Type B pancreatic cell (in vitro differentiated cells): Measurements from ENCODE around the gene MAN2B2. TPM values are rescaled to one million over a fixed set of nuclear protein-coding genes. Genes with fewer than 3 reads are reported as not detected.

Experiments used
- DNase-seq: peaks from one replicate; pipeline ENCODE4 v3.0.0; 2021; ENCODE audit warnings: mixed read lengths; ENCODE audit not compliant: unreplicated experiment; ENCODE audit errors: extremely low spot score
- H3K27ac Mint-ChIP-seq: 2 replicates; pipeline ENCODE4 v1.8.0; 2021; ENCODE audit warnings: mild to moderate bottlenecking, mixed read lengths
- H3K27me3 Mint-ChIP-seq: 2 replicates; pipeline ENCODE4 v1.8.0; 2021; ENCODE audit warnings: mixed read lengths
- H3K36me3 Mint-ChIP-seq: 2 replicates; pipeline ENCODE4 v1.8.0; 2021; ENCODE audit warnings: mixed read lengths
- H3K4me1 Mint-ChIP-seq: one replicate; pipeline ENCODE4 v1.8.0; 2021; ENCODE audit warnings: mixed read lengths; ENCODE audit not compliant: unreplicated experiment
- H3K4me3 Mint-ChIP-seq: 2 replicates; pipeline ENCODE4 v1.8.0; 2021; ENCODE audit warnings: mild to moderate bottlenecking, mixed read lengths
- H3K9me3 Mint-ChIP-seq: 2 replicates; pipeline ENCODE4 v1.8.0; 2021; ENCODE audit warnings: mixed read lengths
- total RNA-seq: library from RNA; stranded (reverse); gene quantifications from 2 replicates; pipeline ENCODE4 v1.2.1, GENCODE V29; 2021; ENCODE audit warnings: low replicate concordance
- TF ChIP-seq, protein P1 (sequence below): fragments of 200-600 bp; sonication (generic); conservative IDR thresholded peaks from 2 replicates; pipeline ENCODE4 v1.5.0; 2021; ENCODE audit warnings: antibody characterized with exemption, mild to moderate bottlenecking

Gene MAN2B2
- total RNA-seq, 1 donor from 2014 or later = 17.4 TPM

DNA sequence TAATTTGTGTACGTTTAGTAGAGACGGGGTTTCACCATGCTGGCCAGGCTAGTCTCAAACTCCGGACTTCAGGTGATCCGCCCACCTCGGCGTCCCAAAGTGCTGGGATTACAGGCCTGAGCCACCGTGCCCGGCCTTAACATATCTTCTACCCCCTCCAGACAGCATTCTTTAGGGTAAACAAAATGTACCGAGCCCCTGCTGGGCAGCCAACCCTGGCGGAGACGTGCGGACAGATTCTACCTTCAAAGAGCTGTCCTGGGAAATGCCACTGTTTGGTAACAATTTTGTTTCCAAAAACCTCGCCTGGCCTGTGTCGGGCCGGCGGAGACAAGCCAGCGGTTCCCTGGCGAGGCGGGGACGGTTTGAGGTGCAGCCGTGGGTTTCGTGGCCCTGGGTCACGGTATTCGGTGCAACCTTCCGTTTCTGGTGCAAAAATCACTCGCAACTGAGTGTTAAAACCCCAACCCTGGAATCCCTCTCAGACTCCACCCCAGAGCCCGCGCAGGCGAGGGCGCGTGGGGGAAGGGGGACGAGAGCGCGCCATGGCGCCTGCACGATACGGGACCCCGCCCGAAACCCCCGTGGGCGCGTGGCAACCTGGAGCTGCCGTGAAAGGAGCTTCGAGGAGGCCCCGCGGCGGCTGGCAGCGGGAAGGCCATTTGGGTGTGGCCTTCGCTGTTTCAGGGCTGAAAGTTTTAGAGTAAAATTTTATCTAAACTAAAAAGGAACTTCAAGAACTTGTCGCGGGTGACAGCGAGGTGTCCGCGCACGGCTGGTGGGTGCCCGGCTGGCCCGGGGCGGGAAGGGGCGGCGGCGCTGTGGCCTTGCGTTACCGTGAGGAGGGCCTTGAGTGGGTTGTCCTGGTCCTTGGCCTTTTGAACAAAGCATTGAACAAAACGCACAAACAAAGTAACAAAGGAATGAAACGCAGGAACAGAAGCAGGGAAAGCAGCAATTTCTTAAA lies 82.5 kb downstream of the MAN2B2 start:
- Mint-ChIP-seq H3K27ac (no peak overlapping the region), H3K4me1 (no peaks in the 10 kb centered on the region), H3K27me3 (peaks cover 18% of the 10 kb centered on the region), H3K4me3 (no peak overlapping the region), H3K9me3 (no peaks in the 10 kb centered on the region), H3K36me3 (no peaks in the 10 kb centered on the region)
- TF ChIP-seq, protein P1, sequence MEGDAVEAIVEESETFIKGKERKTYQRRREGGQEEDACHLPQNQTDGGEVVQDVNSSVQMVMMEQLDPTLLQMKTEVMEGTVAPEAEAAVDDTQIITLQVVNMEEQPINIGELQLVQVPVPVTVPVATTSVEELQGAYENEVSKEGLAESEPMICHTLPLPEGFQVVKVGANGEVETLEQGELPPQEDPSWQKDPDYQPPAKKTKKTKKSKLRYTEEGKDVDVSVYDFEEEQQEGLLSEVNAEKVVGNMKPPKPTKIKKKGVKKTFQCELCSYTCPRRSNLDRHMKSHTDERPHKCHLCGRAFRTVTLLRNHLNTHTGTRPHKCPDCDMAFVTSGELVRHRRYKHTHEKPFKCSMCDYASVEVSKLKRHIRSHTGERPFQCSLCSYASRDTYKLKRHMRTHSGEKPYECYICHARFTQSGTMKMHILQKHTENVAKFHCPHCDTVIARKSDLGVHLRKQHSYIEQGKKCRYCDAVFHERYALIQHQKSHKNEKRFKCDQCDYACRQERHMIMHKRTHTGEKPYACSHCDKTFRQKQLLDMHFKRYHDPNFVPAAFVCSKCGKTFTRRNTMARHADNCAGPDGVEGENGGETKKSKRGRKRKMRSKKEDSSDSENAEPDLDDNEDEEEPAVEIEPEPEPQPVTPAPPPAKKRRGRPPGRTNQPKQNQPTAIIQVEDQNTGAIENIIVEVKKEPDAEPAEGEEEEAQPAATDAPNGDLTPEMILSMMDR = no peak
- no peak for DNase-seq

DNA sequence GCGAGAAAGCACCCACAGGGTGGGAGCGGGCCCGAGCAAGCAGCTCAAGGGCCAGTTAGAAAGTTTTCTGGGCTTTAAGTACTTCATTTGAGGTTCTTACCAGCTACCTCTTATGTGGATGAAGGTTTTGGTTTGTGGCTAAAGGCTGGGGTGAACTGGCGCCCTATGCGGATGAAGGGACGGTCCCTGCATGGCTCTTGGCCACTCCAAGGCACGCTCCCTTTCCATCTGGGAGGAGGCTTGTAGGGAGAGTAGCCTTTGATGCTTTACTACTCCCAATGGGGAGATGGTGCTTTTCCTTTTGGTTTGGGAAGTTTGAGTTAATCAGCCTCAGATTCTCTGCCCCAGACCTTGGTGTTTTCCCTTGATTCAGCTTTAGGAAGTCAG lies 83.2 kb downstream of the MAN2B2 start:
- H3K4me1 Mint-ChIP-seq = no peaks in the 10 kb centered on the region
- H3K27me3 Mint-ChIP-seq = peaks cover 23% of the 10 kb centered on the region
- no peaks in the 10 kb centered on the region for H3K36me3 Mint-ChIP-seq
- H3K9me3 Mint-ChIP-seq = no peaks in the 10 kb centered on the region
- no peak for DNase-seq
- no peak overlapping the region for H3K27ac Mint-ChIP-seq
- no peak overlapping the region for H3K4me3 Mint-ChIP-seq
- TF ChIP-seq, protein P1 = no peak

DNA sequence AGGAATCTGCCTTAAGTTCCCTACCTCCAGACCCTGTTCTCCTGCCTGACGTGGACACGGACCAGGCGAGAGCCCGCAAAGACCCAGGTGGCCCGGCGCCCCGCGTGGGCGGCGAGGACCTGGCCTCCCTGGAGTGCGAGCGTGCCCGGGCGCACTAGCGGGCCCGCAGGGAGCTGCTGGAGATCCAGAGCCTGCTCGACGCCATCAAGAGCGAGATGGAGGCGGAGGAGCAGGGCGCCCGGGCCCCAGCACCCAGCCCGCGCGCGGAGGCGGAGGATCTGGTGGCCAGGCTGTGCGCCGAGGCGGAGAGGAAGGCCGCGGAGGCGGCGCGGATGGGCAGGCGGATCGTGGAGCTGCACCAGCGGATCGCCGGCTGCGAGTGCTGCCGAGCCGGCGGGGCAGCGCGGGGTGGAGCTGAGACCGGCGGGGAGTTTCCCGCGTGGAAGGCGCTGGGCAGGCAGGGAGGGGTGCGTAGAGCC lies 83.6 kb downstream of the MAN2B2 start:
- Mint-ChIP-seq H3K4me3 (no peak overlapping the region), H3K27ac (no peak overlapping the region), H3K27me3 (peaks cover 23% of the 10 kb centered on the region), H3K9me3 (no peaks in the 10 kb centered on the region), H3K36me3 (no peaks in the 10 kb centered on the region), H3K4me1 (no peaks in the 10 kb centered on the region)
- TF ChIP-seq, protein P1 = no peak
- no peak for DNase-seq

DNA sequence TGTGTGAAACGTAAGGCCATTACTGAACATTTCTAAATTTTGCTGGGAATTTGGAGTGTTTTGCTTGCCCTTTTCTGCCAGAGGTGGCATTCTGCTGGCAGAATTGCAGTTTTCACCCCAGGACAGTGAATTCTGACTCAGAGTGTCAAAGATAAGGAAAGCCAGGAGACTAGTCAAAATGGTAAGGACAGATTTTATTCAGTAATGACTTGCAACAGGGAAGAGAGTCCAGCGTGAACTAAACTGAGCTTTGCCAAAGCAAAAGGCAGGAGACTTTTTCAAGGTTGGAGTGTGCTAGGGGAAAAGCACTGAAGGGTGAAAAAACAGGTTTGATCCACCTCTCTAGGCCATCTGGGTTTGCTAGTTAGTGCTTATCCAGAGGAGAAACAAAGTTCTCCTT lies 84.9 kb downstream of the MAN2B2 start:
- Mint-ChIP-seq H3K4me1 (no peaks in the 10 kb centered on the region), H3K36me3 (no peaks in the 10 kb centered on the region), H3K27ac (no peak overlapping the region), H3K4me3 (no peak overlapping the region), H3K9me3 (no peaks in the 10 kb centered on the region), H3K27me3 (peaks cover 23% of the 10 kb centered on the region)
- TF ChIP-seq, protein P1 = no peak
- DNase-seq = no peak

DNA sequence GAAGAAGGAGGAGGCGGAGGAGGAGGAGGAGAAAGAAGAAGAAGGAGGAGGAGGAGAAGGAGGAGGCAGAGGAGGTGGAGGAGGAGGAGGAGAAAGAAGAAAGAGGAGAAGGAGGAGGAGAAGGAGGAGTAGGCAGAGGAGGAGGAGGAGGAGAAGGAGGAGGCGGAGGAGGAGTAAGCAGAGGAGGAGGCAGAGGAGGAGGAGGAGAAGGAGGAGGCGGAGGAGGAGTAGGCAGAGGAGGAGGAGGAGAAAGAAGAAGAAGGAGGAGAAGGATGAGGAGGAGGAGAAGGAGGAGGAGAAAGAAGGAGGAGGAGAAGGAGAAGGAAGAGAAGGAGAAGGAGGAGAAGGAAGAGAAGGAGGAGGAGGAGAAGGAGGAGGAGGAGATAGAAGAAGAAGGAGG lies 85.4 kb downstream of the MAN2B2 start:
- Mint-ChIP-seq H3K36me3 (no peaks in the 10 kb centered on the region), H3K27me3 (peaks cover 23% of the 10 kb centered on the region), H3K27ac (no peak overlapping the region), H3K4me3 (no peak overlapping the region), H3K4me1 (no peaks in the 10 kb centered on the region), H3K9me3 (no peaks in the 10 kb centered on the region)
- DNase-seq = no peak
- TF ChIP-seq, protein P1 = no peak
